ENCODE measurements around the gene C17orf100.
A peak's percentile ranks its signal among the peaks of the same experiment; 100 is the strongest.

Gene C17orf100

GRCh38 chr17:6668727-6669425 is 17.3 kb downstream of the C17orf100 start:
- DNase-seq = no peak
- TF ChIP-seq GATA1 (IDR thresholded peaks at IDR 0.05; ENCODE audit: low read depth, low read length) (no peak), POLR2A (IDR thresholded peaks at IDR 0.05; ENCODE audit: low read length) (no peak)

GRCh38 chr17:6669479-6670212 is 18.1 kb downstream of the C17orf100 start:
- TF ChIP-seq POLR2A (IDR thresholded peaks at IDR 0.05; ENCODE audit: low read length) = no peak
- no peak for DNase-seq

- TF ChIP-seq POLR2A (IDR thresholded peaks at IDR 0.05; ENCODE audit: low read length) (no peak), GATA1 (IDR thresholded peaks at IDR 0.05; ENCODE audit: low read depth, low read length) (no peak)
- DNase-seq = no peak
Observed at GRCh38 chr17:6670571-6670970, 19.0 kb downstream of the C17orf100 start.

- TF ChIP-seq GATA1 (IDR thresholded peaks at IDR 0.05; ENCODE audit: low read depth, low read length) (no peak), POLR2A (IDR thresholded peaks at IDR 0.05; ENCODE audit: low read length) (no peak)
Observed at GRCh38 chr17:6670999-6671398, 19.4 kb downstream of the C17orf100 start.

GRCh38 chr17:6671431-6671830 is 19.9 kb downstream of the C17orf100 start:
- TF ChIP-seq GATA1 (IDR thresholded peaks at IDR 0.05; ENCODE audit: low read depth, low read length) = no peak
- no peak for TF ChIP-seq POLR2A (IDR thresholded peaks at IDR 0.05; ENCODE audit: low read length)
- DNase-seq = no peak

More at GRCh38 chr17:6670999-6671398, 19.4 kb downstream of the C17orf100 start:
- no peak for DNase-seq

- no peak for TF ChIP-seq POLR2A (IDR thresholded peaks at IDR 0.05; ENCODE audit: low read length)
- DNase-seq = no peak
Observed at GRCh38 chr17:6674586-6674985, 23.0 kb downstream of the C17orf100 start.

GRCh38 chr17:6675201-6675825 is 23.8 kb downstream of the C17orf100 start:
- TF ChIP-seq GATA1 (IDR thresholded peaks at IDR 0.05; ENCODE audit: low read depth, low read length) = no peak
- no peak for TF ChIP-seq POLR2A (IDR thresholded peaks at IDR 0.05; ENCODE audit: low read length)
- peak; percentile 82 to 86 for DNase-seq

- no peak for DNase-seq
- no peak for TF ChIP-seq POLR2A (IDR thresholded peaks at IDR 0.05; ENCODE audit: low read length)
- TF ChIP-seq GATA1 (IDR thresholded peaks at IDR 0.05; ENCODE audit: low read depth, low read length) = no peak
Observed at GRCh38 chr17:6676802-6677157, 25.2 kb downstream of the C17orf100 start.

- TF ChIP-seq POLR2A (IDR thresholded peaks at IDR 0.05; ENCODE audit: low read length) = no peak
- TF ChIP-seq GATA1 (IDR thresholded peaks at IDR 0.05; ENCODE audit: low read depth, low read length) = no peak
- DNase-seq = no peak
Observed at GRCh38 chr17:6677158-6677831, 25.7 kb downstream of the C17orf100 start.

- no peak for DNase-seq
- TF ChIP-seq POLR2A (IDR thresholded peaks at IDR 0.05; ENCODE audit: low read length) (no peak), GATA1 (IDR thresholded peaks at IDR 0.05; ENCODE audit: low read depth, low read length) (no peak)
Observed at GRCh38 chr17:6677946-6678345, 26.4 kb downstream of the C17orf100 start.

GRCh38 chr17:6679241-6679640 is 27.7 kb downstream of the C17orf100 start:
- no peak for TF ChIP-seq POLR2A (IDR thresholded peaks at IDR 0.05; ENCODE audit: low read length)
- TF ChIP-seq GATA1 (IDR thresholded peaks at IDR 0.05; ENCODE audit: low read depth, low read length) = no peak
- DNase-seq = no peak

- TF ChIP-seq POLR2A (IDR thresholded peaks at IDR 0.05; ENCODE audit: low read length) (no peak), GATA1 (IDR thresholded peaks at IDR 0.05; ENCODE audit: low read depth, low read length) (no peak)
- no peak for DNase-seq
Observed at GRCh38 chr17:6681176-6681575, 29.6 kb downstream of the C17orf100 start.

GRCh38 chr17:6681671-6682070 is 30.1 kb downstream of the C17orf100 start:
- no peak for DNase-seq
- TF ChIP-seq POLR2A (IDR thresholded peaks at IDR 0.05; ENCODE audit: low read length) (no peak), GATA1 (IDR thresholded peaks at IDR 0.05; ENCODE audit: low read depth, low read length) (no peak)

- TF ChIP-seq GATA1 (IDR thresholded peaks at IDR 0.05; ENCODE audit: low read depth, low read length) (no peak), POLR2A (IDR thresholded peaks at IDR 0.05; ENCODE audit: low read length) (no peak)
- DNase-seq = no peak
Observed at GRCh38 chr17:6682339-6682738, 30.8 kb downstream of the C17orf100 start.
